HEK293 (cell line): ENCODE results near the gene BTG1.
A peak's percentile ranks its signal among the peaks of the same experiment; 100 is the strongest.

Source experiments
- CTCF ChIA-PET: fragments of 350-600 bp; formaldehyde crosslinking; extraction: SDS; loops from one replicate; lab custom pipeline; 2021; ENCODE audit warnings: antibody characterized with exemption; lab: Yijun Ruan, JAX
- POLR2A ChIA-PET: fragments of 300-600 bp; formaldehyde crosslinking; extraction: SDS; loops from one replicate; lab custom pipeline; 2020; ENCODE audit warnings: antibody characterized with exemption, inconsistent platforms; lab: Yijun Ruan, JAX
- H3K27ac ChIP-seq: fragments of 200-500 bp; sonication (Bioruptor generic); 2 replicates; pipeline ENCODE4 v1.5.1; 2014; ENCODE audit warnings: low read depth, low read length, control low read depth, inconsistent platforms; ENCODE audit errors: extremely low read depth
- H3K36me3 ChIP-seq, 2 experiments: fragments of 200-500 bp in 1 of 2; sonication (Bioruptor generic) in 1 of 2; 1 replicate in 1 of 2; 2 replicates in 1 of 2; pipeline ENCODE4 v1.5.1; 2014 to 2017; ENCODE audit warnings: inconsistent platforms in 2 of 2, low read length in 2 of 2; ENCODE audit not compliant: control insufficient read depth in 2 of 2, insufficient read depth in 1 of 2
- H3K4me1 ChIP-seq: fragments of 200-500 bp; sonication (Bioruptor generic); 2 replicates; pipeline ENCODE4 v1.5.1; 2014; ENCODE audit warnings: mild to moderate bottlenecking, low read length, inconsistent platforms; ENCODE audit not compliant: control insufficient read depth, insufficient read depth
- H3K4me3 ChIP-seq: 2 replicates; pipeline ENCODE4 v1.5.1; 2011; ENCODE audit warnings: low read depth, mild to moderate bottlenecking, control low read depth, low read length, moderate library complexity
- H3K9me3 ChIP-seq: fragments of 200-500 bp; sonication (Bioruptor generic); 2 replicates; pipeline ENCODE4 v1.5.1; 2014; ENCODE audit warnings: low read depth, low read length, inconsistent platforms; ENCODE audit not compliant: control insufficient read depth, insufficient read depth
- BCL11A ChIP-seq: fragments of 450-650 bp; formaldehyde crosslinking; IDR thresholded peaks from 2 replicates; pipeline ENCODE4 v1.5.1; 2016; ENCODE audit warnings: low read depth, missing biosample characterization, missing genetic modification characterization
- EGR2 ChIP-seq: fragments of 450-650 bp; formaldehyde crosslinking; IDR thresholded peaks from 2 replicates; pipeline ENCODE4 v1.5.1; 2016; ENCODE audit warnings: low read depth, missing biosample characterization, missing genetic modification characterization
- KLF8 ChIP-seq: fragments of 450-650 bp; formaldehyde crosslinking; IDR thresholded peaks from 2 replicates; pipeline ENCODE4 v1.5.1; 2016; ENCODE audit warnings: missing biosample characterization, missing genetic modification characterization
- PRDM1 ChIP-seq: fragments of 450-650 bp; formaldehyde crosslinking; IDR thresholded peaks from 2 replicates; pipeline ENCODE4; 2016; ENCODE audit warnings: missing biosample characterization, missing genetic modification characterization
- ZFHX2 ChIP-seq: fragments of 450-650 bp; formaldehyde crosslinking; conservative IDR thresholded peaks from 2 replicates; pipeline ENCODE4 v1.5.1; 2016; ENCODE audit warnings: missing biosample characterization, missing genetic modification characterization
- ZFP3 ChIP-seq: fragments of 450-650 bp; formaldehyde crosslinking; IDR thresholded peaks from 2 replicates; pipeline ENCODE4 v1.5.1; 2016; ENCODE audit warnings: low read depth, missing biosample characterization, missing genetic modification characterization
- ZNF133 ChIP-seq: fragments of 450-650 bp; formaldehyde crosslinking; IDR thresholded peaks from 2 replicates; pipeline ENCODE4 v1.5.1; 2016; ENCODE audit warnings: missing biosample characterization, missing genetic modification characterization
- ZNF184 ChIP-seq: fragments of 450-650 bp; IDR thresholded peaks from 2 replicates; pipeline ENCODE4 v1.5.1; 2018; ENCODE audit warnings: missing biosample characterization, mild to moderate bottlenecking, missing genetic modification characterization
- ZNF266 ChIP-seq: fragments of 450-650 bp; formaldehyde crosslinking; IDR thresholded peaks from 2 replicates; pipeline ENCODE4 v1.5.1; 2016; ENCODE audit warnings: missing biosample characterization, missing genetic modification characterization, low read depth
- ZNF311 ChIP-seq: fragments of 450-650 bp; formaldehyde crosslinking; IDR thresholded peaks from 2 replicates; pipeline ENCODE4 v1.5.1; 2017; ENCODE audit warnings: missing biosample characterization, missing genetic modification characterization, borderline replicate concordance
- ZNF341 ChIP-seq: fragments of 450-650 bp; formaldehyde crosslinking; IDR thresholded peaks from 2 replicates; pipeline ENCODE4; 2016; ENCODE audit warnings: low read depth, missing biosample characterization, missing genetic modification characterization
- ZNF354C ChIP-seq: fragments of 450-650 bp; formaldehyde crosslinking; IDR thresholded peaks from 2 replicates; pipeline ENCODE4 v1.5.1; 2016; ENCODE audit warnings: missing biosample characterization, missing genetic modification characterization, low read depth, borderline replicate concordance
- ZNF416 ChIP-seq: fragments of 450-650 bp; formaldehyde crosslinking; IDR thresholded peaks from 2 replicates; pipeline ENCODE4 v1.5.1; 2016; ENCODE audit warnings: missing biosample characterization, missing genetic modification characterization
- ZNF596 ChIP-seq: fragments of 450-650 bp; IDR thresholded peaks from 2 replicates; pipeline ENCODE4 v1.5.0; 2018; ENCODE audit warnings: missing biosample characterization, mild to moderate bottlenecking, missing genetic modification characterization, moderate library complexity
- ZNF670 ChIP-seq: fragments of 450-650 bp; formaldehyde crosslinking; IDR thresholded peaks from 2 replicates; pipeline ENCODE4 v1.5.1; 2016; ENCODE audit warnings: missing biosample characterization, missing genetic modification characterization, low read depth
- ZNF701 ChIP-seq: fragments of 450-650 bp; formaldehyde crosslinking; IDR thresholded peaks from 2 replicates; pipeline ENCODE4 v1.5.1; 2016; ENCODE audit warnings: missing biosample characterization, missing genetic modification characterization
- TF ChIP-seq, protein P1 (sequence below): fragments of 450-650 bp; formaldehyde crosslinking; optimal IDR thresholded peaks from 2 replicates; pipeline ENCODE3; 2016; ENCODE audit warnings: missing biosample characterization, mild to moderate bottlenecking, missing genetic modification characterization
- TF ChIP-seq, protein P2 (sequence below): fragments of 450-650 bp; formaldehyde crosslinking; IDR thresholded peaks from 2 replicates; pipeline ENCODE4 v1.5.1; 2016; ENCODE audit warnings: missing biosample characterization, missing genetic modification characterization

BTG1 gene

DNA sequence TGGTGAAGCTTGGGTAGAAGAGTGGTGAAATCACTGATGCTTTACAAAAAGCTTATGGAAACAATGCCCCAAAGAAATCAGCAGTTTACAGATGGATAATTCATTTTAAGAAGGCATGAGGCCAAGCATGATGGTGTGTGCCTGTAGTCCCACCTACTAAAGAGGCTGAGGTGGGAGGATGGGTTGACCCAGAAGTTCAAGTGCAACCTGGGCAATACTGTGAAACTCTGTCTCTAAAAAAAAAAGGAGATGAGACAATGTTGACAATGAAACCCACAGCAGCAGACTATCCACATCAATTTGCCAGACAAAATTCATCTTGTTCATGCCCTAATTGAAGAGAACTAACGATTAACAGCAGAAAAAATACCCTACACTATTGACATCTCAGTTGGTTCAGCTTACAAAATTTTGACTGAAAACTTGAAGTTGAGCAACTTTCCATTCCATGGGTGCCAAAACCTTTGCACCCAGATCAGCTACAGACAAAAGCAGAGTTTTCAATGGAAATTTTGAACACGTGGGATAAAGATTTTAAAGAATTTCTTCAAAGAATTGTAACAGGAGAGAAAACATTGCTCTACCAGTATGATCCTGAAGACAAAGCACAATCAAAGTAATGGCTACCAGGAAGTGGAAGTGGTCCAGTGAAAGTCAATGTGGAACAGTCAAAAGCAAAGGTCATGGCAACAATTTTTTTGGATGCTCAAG lies 26.7 kb downstream of the BTG1 start:
- POLR2A ChIA-PET = no interaction called here
- CTCF ChIA-PET = interaction anchor here (0.7 kb wide), 1 partner anchor 157 kb away, joined by 7 read pairs; no protein-coding TSS in a partner anchor
- H3K4me1 ChIP-seq = no peaks in the 10 kb centered on the region
- peak; percentile 54; the same call in 1 of the 2 replicates for TF ChIP-seq PRDM1 (tag by site-specific recombination)
- no peak for TF ChIP-seq ZNF133 (tag by site-specific recombination)
- no peak overlapping the region for H3K27ac ChIP-seq
- no peaks in the 10 kb centered on the region for H3K9me3 ChIP-seq
- peaks cover 0 to 4% of the 10 kb centered on the region in 2 experiments; a peak in 1 of 3 replicates for H3K36me3 ChIP-seq
- no peak overlapping the region for H3K4me3 ChIP-seq

DNA sequence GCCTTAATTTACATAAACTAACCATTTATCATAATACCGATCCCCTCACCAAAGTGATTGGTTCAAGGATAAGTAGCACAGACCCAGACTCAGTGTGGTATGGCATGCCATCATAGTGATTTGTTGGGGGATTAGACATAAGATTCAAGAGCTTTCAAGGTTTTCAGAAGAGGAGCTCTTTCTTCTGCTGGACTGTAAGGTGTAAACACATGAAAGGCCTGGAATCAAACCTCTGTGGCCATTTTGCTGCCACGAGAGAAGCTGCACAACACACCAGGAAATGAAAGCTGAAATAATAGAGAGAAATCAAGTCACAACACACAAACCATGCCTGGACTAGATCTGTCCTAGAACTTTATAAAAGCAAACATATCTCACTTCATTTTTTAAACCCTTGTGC lies 30.8 kb downstream of the BTG1 start:
- Histone ChIP-seq H3K36me3 (peaks cover 0 to 4% of the 10 kb centered on the region in 2 experiments; a peak in 1 of 3 replicates), H3K9me3 (no peaks in the 10 kb centered on the region), H3K4me3 (no peak overlapping the region), H3K27ac (no peak overlapping the region), H3K4me1 (peaks cover 8% of the 10 kb centered on the region; the same call in 1 of the 2 replicates)
- ChIA-PET CTCF (interaction anchor here (1.2 kb wide), 1 partner anchor 30 kb away, joined by 3 read pairs; no protein-coding TSS in a partner anchor), POLR2A (interaction anchor here (0.7 kb wide), 1 partner anchor 30 kb away, joined by 3 read pairs; no protein-coding TSS in a partner anchor)
- TF ChIP-seq EGR2 (tag by site-specific recombination) (no peak), ZFHX2 (tag by site-specific recombination) (no peak), ZNF311 (tag by site-specific recombination) (no peak), ZNF341 (tag by site-specific recombination) (no peak), ZNF266 (no peak), ZNF184 (tag by site-specific recombination) (no peak), ZNF416 (no peak)
- TF ChIP-seq, protein P1, sequence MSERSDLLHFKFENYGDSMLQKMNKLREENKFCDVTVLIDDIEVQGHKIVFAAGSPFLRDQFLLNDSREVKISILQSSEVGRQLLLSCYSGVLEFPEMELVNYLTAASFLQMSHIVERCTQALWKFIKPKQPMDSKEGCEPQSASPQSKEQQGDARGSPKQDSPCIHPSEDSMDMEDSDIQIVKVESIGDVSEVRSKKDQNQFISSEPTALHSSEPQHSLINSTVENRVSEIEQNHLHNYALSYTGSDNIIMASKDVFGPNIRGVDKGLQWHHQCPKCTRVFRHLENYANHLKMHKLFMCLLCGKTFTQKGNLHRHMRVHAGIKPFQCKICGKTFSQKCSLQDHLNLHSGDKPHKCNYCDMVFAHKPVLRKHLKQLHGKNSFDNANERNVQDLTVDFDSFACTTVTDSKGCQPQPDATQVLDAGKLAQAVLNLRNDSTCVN (tag by site-specific recombination) = no peak
- TF ChIP-seq, protein P2, sequence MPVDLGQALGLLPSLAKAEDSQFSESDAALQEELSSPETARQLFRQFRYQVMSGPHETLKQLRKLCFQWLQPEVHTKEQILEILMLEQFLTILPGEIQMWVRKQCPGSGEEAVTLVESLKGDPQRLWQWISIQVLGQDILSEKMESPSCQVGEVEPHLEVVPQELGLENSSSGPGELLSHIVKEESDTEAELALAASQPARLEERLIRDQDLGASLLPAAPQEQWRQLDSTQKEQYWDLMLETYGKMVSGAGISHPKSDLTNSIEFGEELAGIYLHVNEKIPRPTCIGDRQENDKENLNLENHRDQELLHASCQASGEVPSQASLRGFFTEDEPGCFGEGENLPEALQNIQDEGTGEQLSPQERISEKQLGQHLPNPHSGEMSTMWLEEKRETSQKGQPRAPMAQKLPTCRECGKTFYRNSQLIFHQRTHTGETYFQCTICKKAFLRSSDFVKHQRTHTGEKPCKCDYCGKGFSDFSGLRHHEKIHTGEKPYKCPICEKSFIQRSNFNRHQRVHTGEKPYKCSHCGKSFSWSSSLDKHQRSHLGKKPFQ (tag by site-specific recombination) = no peak

DNA sequence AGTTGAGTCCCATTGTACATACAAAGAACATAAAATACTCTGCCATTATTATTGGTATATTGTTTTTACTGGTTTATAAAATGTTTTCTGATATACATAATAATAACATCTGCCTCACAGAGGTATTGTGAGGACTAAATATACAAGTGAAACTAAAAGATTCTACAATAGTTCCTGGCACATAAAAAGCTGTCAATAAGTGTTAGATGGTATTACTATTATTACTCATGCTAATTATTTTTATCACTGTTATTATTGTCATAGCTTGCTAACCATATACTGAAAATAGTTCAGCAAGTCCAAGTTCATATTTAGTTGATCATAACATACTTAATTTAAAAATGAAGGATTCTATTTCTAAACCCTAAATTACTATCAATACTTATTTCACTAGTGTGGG lies 34.4 kb downstream of the BTG1 start:
- no peaks in the 10 kb centered on the region for H3K36me3 ChIP-seq
- H3K4me3 ChIP-seq = no peak overlapping the region
- POLR2A ChIA-PET = interaction anchor here (0.6 kb wide), 1 partner anchor 17 kb away, joined by 6 read pairs; no protein-coding TSS in a partner anchor
- CTCF ChIA-PET = no interaction called here
- TF ChIP-seq ZNF354C (tag by site-specific recombination) (no peak), KLF8 (tag by site-specific recombination) (no peak), ZNF701 (tag by site-specific recombination) (no peak), ZNF596 (no peak), ZNF670 (no peak), BCL11A (tag by site-specific recombination) (no peak), ZFP3 (tag by site-specific recombination) (no peak)
- no peak overlapping the region for H3K27ac ChIP-seq
- peaks cover 28% of the 10 kb centered on the region for H3K4me1 ChIP-seq
- no peaks in the 10 kb centered on the region for H3K9me3 ChIP-seq
